Activated naive CD4-positive, alpha-beta T cell treated with anti-CD3 and anti-CD28 coated beads, Interleukin-2, amount 50 U/mL, for 72 hours (primary cell): Measurements from ENCODE around the gene DNAH7. TPM values are rescaled to one million over a fixed set of nuclear protein-coding genes. Genes with fewer than 3 reads are reported as not detected.

Experiments
- ATAC-seq, 2 donors: fragments of 150-1000 bp; cut with Tn5 transposase; 2 replicates each; pipeline ENCODE4 v1.10.0; 2021; ENCODE audit warnings: mild to moderate bottlenecking in 2 of 2, moderate library complexity in 2 of 2
- DNase-seq, 2 donors: peaks; one replicate each; pipeline ENCODE4 v3.0.0; 2021 to 2022; ENCODE audit warnings: low spot score in 2 of 2
- H3K27ac Mint-ChIP-seq, 2 donors: one replicate each; pipeline ENCODE4 v1.8.0; 2022; ENCODE audit warnings: mild to moderate bottlenecking in 2 of 2, mixed read lengths in 2 of 2
- H3K36me3 Mint-ChIP-seq, 2 donors: one replicate each; pipeline ENCODE4 v1.8.0; 2022; ENCODE audit warnings: mixed read lengths in 2 of 2
- H3K9me3 Mint-ChIP-seq, 2 donors: one replicate each; pipeline ENCODE4 v1.8.0; 2022; ENCODE audit warnings: mixed read lengths in 2 of 2
- total RNA-seq, 2 donors: library from RNA; stranded (reverse); gene quantifications; one replicate each; pipeline ENCODE4 v1.2.3, GENCODE V29; 2022

DNAH7 gene
- total RNA-seq, 2 donors from 2014 or later, result 0.05 TPM; not detected in 1

- no peak for ATAC-seq
- no peak overlapping the region for H3K27ac Mint-ChIP-seq
- peaks cover 0 to 20% of the 10 kb centered on the region in 2 donors for H3K36me3 Mint-ChIP-seq
- H3K9me3 Mint-ChIP-seq, result peaks cover 23 to 34% of the 10 kb centered on the region in 2 donors
- no peak for DNase-seq
These were observed 26.9 kb downstream of the DNAH7 start for GRCh38 chr2:196041786-196042185.

DNA sequence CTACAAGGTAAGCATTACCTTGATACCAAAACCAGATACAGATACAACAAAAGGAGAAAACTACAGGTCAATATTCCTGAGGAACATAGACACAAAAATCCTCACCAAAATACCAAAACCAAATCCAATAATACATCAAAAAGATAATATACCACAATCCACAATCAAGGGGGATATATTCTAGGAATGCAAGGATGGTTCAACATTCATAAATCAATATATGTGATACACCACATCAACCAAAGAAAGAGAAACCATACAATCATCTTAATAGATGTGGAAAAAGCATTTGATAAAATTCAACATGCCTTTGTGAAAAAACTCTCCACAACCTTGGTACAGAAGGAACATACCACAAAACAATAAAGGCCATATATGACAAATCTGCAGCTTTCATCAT is 28.4 kb downstream of the DNAH7 start:
- H3K27ac Mint-ChIP-seq, result no peak overlapping the region
- DNase-seq (no peak), ATAC-seq (no peak)
- H3K36me3 Mint-ChIP-seq, result peaks cover 0 to 20% of the 10 kb centered on the region in 2 donors
- peaks cover 27 to 34% of the 10 kb centered on the region in 2 donors for H3K9me3 Mint-ChIP-seq

DNA sequence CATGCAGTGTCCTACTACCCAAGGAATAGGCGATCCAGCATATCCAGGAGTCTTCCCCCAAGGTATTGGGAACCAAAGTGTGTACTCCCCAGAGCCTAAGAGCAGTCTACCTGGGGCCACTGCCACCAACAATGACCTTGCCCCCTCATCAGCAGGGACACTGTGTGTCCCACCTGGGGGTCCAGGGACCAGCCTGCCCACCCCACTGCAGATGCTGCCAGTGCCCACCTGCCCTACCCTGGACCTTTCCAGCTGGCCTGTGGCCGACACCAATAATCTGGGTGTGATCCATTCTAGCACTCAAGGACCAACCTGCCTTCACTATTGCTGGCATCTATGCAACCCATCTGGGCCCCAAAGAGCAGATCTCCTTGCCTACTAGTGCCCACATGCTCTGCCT is 32.2 kb downstream of the DNAH7 start:
- H3K27ac Mint-ChIP-seq, result no peak overlapping the region
- ATAC-seq, result no peak
- H3K9me3 Mint-ChIP-seq, result peaks cover 27 to 37% of the 10 kb centered on the region in 2 donors
- peaks cover 0 to 20% of the 10 kb centered on the region in 2 donors for H3K36me3 Mint-ChIP-seq
- no peak for DNase-seq

GRCh38 chr2:196018037-196018436 is 50.6 kb downstream of the DNAH7 start:
- H3K36me3 Mint-ChIP-seq, result no peaks in the 10 kb centered on the region
- ATAC-seq, result no peak
- no peaks in the 10 kb centered on the region for H3K9me3 Mint-ChIP-seq
- no peak for DNase-seq
- no peak overlapping the region for H3K27ac Mint-ChIP-seq

- H3K9me3 Mint-ChIP-seq, result peaks cover 0 to 5% of the 10 kb centered on the region in 2 donors
- no peaks in the 10 kb centered on the region for H3K36me3 Mint-ChIP-seq
- DNase-seq (no peak), ATAC-seq (no peak)
- H3K27ac Mint-ChIP-seq, result no peak overlapping the region
These were observed 56.3 kb downstream of the DNAH7 start for GRCh38 chr2:196012314-196012713.

DNA sequence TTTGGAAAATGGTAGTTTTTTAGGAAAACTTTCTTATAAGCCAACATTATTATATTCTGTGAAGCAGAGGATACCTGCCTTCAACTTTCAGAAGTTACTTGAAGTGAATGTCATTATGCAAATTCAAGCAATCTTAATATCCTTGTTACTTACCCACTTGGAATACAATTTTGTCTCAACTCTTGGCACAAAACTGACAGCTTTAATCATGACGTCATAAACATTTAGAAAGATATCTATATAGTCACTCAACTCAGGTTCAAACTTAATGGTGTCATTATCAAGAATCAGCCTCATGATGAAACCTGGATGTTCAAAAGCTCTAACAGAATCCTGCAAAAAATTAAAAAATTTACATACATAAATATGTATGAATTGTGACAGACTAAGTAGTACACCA is 68.1 kb downstream of the DNAH7 start:
- H3K36me3 Mint-ChIP-seq, result peaks cover under 1 to 6% of the 10 kb centered on the region in 2 donors
- DNase-seq (no peak), ATAC-seq (no peak)
- H3K9me3 Mint-ChIP-seq, result peaks cover under 1 to 8% of the 10 kb centered on the region in 2 donors
- H3K27ac Mint-ChIP-seq, result no peak overlapping the region

- Mint-ChIP-seq H3K9me3 (no peaks in the 10 kb centered on the region), H3K36me3 (no peaks in the 10 kb centered on the region), H3K27ac (no peak overlapping the region)
- DNase-seq (no peak), ATAC-seq (no peak)
These were observed 70.6 kb downstream of the DNAH7 start for GRCh38 chr2:195998070-195998469.

DNA sequence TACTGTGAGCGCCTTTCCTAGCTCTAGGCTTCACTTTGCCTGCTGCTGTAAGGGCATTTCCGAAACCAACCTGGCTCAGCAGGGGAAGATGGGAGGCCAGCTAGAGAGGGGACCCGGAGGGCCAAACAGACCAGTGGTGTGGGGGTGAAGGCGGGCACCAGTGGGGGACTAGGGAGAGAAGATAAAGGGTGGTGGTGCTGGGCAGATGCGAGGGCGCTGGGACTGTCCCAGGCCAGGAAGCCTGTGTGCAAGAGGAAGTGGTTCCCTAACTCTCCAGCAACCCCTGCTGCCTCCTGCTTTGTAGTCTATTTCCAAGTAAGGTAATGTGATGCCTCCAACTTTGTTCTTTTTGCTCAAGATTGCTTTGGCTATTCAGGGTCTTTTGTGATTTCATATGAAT is 73.1 kb downstream of the DNAH7 start:
- DNase-seq, result no peak
- H3K9me3 Mint-ChIP-seq, result no peaks in the 10 kb centered on the region

DNA sequence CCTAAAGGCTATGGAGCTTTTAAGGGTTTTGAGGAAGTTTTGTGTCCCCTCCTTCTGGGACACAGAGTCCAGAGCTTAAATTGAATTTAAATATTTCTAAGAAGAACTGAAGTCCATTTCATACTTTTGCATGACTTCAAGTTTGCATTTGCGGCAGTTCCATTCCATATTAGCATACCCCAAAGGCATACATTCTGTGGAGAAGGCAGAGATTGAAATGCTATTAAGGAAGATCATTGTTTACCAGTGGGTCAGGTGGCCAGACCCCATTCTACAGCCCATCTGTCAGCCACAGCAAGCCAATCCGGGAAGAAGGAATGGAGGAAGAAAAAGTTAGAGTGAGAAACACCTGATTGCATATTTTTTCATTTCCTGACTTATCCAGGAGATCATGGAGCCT is 75.0 kb downstream of the DNAH7 start:
- Mint-ChIP-seq H3K36me3 (no peaks in the 10 kb centered on the region), H3K27ac (no peak overlapping the region), H3K9me3 (no peaks in the 10 kb centered on the region)
- DNase-seq, result no peak
- no peak for ATAC-seq

More for the DNA sequence above, 73.1 kb downstream of the DNAH7 start:
- H3K27ac Mint-ChIP-seq, result peak overlapping the region; percentile 40 to 42
- no peaks in the 10 kb centered on the region for H3K36me3 Mint-ChIP-seq
- no peak for ATAC-seq

- Mint-ChIP-seq H3K36me3 (no peaks in the 10 kb centered on the region), H3K9me3 (no peaks in the 10 kb centered on the region), H3K27ac (no peak overlapping the region)
- ATAC-seq (no peak), DNase-seq (no peak)
These were observed 82.9 kb downstream of the DNAH7 start for GRCh38 chr2:195985741-195986140.

- DNase-seq, result no peak
- H3K36me3 Mint-ChIP-seq, result no peaks in the 10 kb centered on the region
These were observed 83.5 kb downstream of the DNAH7 start for GRCh38 chr2:195984923-195985726.

DNA sequence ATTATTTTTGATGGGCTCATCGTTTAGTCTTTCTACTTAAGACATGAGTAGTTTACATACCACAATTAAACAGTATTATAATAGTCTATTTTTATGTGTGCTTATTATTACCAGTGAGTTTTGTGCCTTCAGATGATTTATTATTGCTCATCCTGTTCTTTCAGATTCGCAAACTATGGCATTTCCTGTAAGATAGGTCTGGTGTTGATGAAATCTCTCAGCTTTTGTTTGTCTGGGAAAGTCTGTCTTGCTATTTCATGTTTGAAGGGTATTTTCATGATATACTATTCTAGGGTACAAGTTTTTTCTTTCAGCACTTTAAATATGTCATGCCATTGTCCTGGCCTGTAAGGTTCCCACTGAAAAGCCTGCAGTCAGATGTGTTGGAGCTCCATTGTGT is 101.3 kb downstream of the DNAH7 start:
- Mint-ChIP-seq H3K36me3 (no peaks in the 10 kb centered on the region), H3K9me3 (no peaks in the 10 kb centered on the region), H3K27ac (no peak overlapping the region)
- ATAC-seq (no peak), DNase-seq (no peak)

More at GRCh38 chr2:195984923-195985726, 83.5 kb downstream of the DNAH7 start:
- Mint-ChIP-seq H3K27ac (no peak overlapping the region), H3K9me3 (no peaks in the 10 kb centered on the region)
- ATAC-seq, result no peak

- no peak overlapping the region for H3K27ac Mint-ChIP-seq
- H3K9me3 Mint-ChIP-seq, result no peaks in the 10 kb centered on the region
- ATAC-seq (no peak), DNase-seq (no peak)
- H3K36me3 Mint-ChIP-seq, result no peaks in the 10 kb centered on the region
These were observed 106.8 kb downstream of the DNAH7 start for GRCh38 chr2:195961873-195962272.

DNA sequence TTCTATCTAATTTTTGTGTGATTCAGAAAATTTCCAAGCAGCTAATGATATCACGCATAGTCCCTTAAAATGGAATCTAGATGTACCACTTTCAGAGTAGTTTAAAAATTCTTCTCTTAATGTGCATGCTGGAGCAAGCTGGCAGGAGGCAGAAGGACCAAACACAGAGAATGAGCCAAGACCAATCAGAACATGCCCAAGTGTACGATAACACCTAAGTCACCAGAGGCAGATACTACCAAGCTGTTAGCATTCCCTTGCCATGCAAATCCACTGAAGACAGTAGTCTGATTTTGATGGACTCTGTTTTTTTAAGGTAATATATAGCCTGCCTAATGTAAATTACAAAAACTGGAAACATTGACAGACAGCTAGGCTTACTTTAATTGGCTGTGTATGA is 109.3 kb downstream of the DNAH7 start:
- no peak for ATAC-seq
- no peaks in the 10 kb centered on the region for H3K36me3 Mint-ChIP-seq
- H3K9me3 Mint-ChIP-seq, result no peaks in the 10 kb centered on the region
- no peak overlapping the region for H3K27ac Mint-ChIP-seq
- DNase-seq, result no peak

- DNase-seq, result no peak
- peaks cover 5 to 6% of the 10 kb centered on the region in 2 donors for H3K9me3 Mint-ChIP-seq
- peaks cover 0 to 4% of the 10 kb centered on the region in 2 donors for H3K36me3 Mint-ChIP-seq
- no peak overlapping the region for H3K27ac Mint-ChIP-seq
- ATAC-seq, result no peak
These were observed 111.9 kb downstream of the DNAH7 start for GRCh38 chr2:195956725-195957124.

GRCh38 chr2:195945056-195945455 is 123.6 kb downstream of the DNAH7 start:
- Mint-ChIP-seq H3K27ac (no peak overlapping the region), H3K9me3 (peaks cover 6 to 8% of the 10 kb centered on the region in 2 donors), H3K36me3 (no peaks in the 10 kb centered on the region)
- ATAC-seq (no peak), DNase-seq (no peak)

DNA sequence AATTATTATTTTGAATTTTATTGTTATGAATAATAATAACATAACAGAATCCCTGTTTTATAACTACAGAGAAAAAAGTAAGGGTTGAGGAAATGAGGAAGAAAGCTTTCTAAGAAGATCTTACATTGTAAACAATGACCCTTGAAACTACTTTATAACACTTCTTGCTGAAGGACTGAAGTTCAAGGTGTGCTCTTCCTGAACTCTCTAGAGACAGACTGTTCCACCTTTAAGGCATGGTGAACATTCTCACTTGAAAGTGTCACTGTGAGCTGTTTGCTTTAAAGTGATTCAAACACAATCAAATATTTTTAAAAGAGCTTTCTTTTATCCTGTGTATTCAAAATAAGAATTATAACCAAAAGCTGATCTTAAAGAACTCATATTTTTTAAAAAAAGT is 131.5 kb downstream of the DNAH7 start:
- DNase-seq (no peak), ATAC-seq (no peak)
- H3K36me3 Mint-ChIP-seq, result no peaks in the 10 kb centered on the region
- peaks cover 6% of the 10 kb centered on the region in 2 donors for H3K9me3 Mint-ChIP-seq
- H3K27ac Mint-ChIP-seq, result no peak overlapping the region

GRCh38 chr2:195934484-195934883 is 134.2 kb downstream of the DNAH7 start:
- ATAC-seq, result no peak
- Mint-ChIP-seq H3K36me3 (no peaks in the 10 kb centered on the region), H3K27ac (no peak overlapping the region), H3K9me3 (peaks cover 0 to 3% of the 10 kb centered on the region in 2 donors)
- no peak for DNase-seq
